Activated T-cell treated with anti-CD3 and anti-CD28 coated beads for 4 hours (primary cell): ENCODE measurements around the gene PXYLP1.
A peak's percentile ranks its signal among the peaks of the same experiment; 100 is the strongest.

Experiments used
- DNase-seq: peaks from one replicate; pipeline ENCODE4 v3.0.0-alpha.2; 2020

The PXYLP1 gene

DNA sequence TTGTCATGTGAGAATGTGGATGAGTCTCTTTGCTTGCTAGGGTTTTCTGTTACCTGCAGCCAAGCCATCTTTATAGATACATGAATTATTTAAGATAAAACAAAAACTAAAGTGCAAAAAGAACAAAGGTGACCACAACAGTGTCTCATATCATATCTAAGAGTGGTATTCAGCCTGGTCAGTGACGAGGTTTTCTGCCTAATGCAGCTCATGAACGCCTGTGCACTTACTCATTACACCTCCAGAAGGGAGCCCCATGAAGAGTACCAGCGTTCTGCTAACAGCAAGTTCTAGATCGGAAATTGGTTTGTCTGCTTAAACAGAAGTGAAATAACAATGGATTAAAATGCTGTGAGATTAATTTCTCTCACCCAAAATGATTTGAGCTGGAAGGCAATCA is 19.2 kb downstream of the PXYLP1 start:
- DNase-seq, result no peak

- no peak for DNase-seq
Measured at GRCh38 chr3:141253326-141253725, 21.7 kb downstream of the PXYLP1 start.

DNA sequence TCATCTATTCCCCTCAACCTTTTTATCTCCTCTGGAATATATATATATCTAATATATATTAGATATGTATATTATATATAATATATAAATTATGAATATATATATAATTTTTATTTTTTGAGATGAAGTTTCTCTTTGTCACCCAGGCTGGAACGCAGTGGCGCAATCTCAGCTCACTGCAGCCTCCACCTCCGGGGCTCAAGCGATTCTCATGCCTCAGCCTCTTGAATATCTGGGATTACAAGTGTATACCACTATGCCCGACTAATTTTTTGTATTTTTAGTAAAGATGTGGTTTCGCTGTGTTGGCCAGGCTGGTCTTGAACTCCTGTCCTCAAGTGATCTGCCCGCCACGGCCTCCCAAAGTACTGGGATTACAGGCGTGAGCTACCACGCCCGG is 22.2 kb downstream of the PXYLP1 start:
- no peak for DNase-seq

DNA sequence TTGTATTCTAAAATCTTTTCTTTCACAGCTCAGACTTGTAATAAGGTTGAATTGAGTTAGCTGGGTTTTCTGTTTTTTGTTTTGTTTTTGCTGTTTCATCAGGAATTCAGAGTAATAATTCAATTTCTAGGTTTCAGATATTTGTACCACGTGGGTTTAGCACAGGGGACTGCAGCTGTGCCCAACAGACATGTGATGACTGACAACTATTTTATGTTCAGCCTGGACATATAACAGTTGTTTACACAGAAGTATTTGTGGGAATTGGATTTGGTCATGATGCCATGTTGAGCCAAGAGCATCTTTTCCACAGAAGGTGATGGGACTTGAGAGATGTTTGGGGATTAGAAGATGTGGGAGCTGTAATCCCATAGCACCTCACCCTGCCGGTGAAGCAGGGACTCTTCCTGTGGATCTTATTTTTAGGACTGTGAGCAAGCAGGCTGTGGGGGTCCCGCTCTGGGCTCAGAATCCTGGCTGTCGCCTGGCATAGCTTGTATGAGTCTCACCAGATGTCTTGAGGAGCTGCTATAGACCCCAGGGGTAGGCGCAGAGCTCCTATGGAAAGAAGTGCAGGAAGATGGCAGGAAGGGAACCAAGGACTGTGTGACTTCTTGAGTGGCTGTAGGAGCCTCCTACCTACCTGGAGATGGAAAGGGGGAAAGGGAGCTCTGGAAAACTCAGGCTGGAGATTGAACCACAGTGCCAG is 23.7 kb downstream of the PXYLP1 start:
- DNase-seq, result no peak

- DNase-seq, result no peak
Measured at GRCh38 chr3:141255846-141256261, 24.2 kb downstream of the PXYLP1 start.

DNA sequence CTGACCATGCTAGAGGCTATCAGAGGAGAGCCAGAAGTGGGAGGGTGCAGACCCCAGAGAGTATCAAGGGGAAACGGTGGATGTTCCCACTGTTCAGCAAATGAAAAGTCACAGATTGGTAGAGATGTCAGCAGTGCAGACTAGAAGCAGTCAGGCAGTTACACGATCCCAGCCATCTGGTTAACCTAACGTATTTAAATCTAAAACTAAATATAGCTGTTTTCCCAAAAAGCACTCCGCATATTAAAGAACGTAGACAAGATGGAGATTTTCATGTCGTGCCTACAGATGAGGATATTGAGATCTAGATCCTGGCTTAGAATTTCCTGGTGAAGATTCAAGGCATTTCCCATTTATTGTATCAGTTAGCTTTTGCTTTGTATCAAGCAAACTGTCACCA is 25.2 kb downstream of the PXYLP1 start:
- no peak for DNase-seq

- DNase-seq, result no peak
Measured at GRCh38 chr3:141257961-141258360, 26.3 kb downstream of the PXYLP1 start.

- DNase-seq, result no peak
Measured at GRCh38 chr3:141258973-141259372, 27.3 kb downstream of the PXYLP1 start.

- no peak for DNase-seq
Measured at GRCh38 chr3:141259821-141260629, 28.4 kb downstream of the PXYLP1 start.

- no peak for DNase-seq
Measured at GRCh38 chr3:141260630-141260927, 29.0 kb downstream of the PXYLP1 start.

GRCh38 chr3:141261472-141262307 is 30.1 kb downstream of the PXYLP1 start:
- no peak for DNase-seq

- DNase-seq, result no peak
Measured at GRCh38 chr3:141262308-141262705, 30.7 kb downstream of the PXYLP1 start.

DNA sequence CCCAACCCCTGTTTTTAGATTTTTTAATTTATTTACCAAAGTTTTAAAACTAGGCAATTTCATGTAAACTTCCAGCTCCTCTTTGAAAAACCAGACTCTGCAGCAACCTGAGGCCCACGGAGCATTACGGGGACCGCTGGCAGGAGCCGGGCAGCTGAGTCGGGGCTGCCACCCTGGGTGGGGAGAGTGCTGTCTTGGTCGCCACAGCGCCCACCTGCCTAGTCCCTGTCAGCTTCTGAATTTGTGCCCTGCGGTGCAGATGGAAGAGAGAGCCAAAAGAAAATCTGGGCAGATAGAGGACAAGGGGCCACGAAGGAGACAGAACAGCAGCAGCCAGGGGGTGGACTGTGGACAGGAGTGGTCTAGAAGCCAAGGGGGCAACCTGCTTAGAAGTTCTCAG is 34.6 kb downstream of the PXYLP1 start:
- DNase-seq, result no peak

DNA sequence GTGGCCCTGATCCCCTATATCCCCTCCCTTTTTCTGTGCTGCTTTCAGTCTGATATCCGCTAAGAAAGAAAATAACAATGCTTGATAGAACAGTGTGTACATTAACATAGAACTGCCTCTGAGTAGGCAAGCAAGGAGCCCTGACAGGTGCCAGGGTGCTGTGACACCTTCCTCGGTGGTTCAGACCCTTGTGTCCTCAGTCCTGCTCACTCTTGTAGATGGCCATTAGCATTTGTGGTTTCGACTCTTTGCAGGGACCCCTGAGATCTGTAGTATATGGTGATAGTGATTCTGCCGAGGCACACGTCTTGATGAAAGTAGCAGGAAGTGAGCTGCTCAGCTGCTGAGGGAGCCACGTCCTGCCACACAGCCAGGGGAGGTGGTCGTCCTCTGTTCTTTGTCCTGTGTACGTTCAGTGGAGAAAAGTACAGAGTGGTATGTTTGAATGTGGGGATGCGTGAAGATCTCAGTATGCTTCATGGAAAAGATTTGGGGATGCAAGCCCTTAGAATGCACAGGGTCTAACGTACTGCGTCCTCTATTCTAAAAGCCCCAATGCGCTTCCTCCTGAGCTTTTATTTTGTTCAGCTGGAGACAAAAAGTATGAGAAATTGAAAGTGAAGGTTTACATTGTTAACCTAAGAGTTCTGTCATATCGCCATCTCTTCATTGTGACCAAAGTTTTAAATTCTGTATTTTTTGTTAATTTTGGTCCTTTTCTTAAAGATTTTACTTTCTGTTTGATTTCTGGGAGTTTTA is 35.4 kb downstream of the PXYLP1 start:
- DNase-seq, result peak; percentile 17

GRCh38 chr3:141267629-141268028 is 36.0 kb downstream of the PXYLP1 start:
- no peak for DNase-seq

GRCh38 chr3:141268306-141268705 is 36.7 kb downstream of the PXYLP1 start:
- no peak for DNase-seq

- DNase-seq, result no peak
Measured at GRCh38 chr3:141268791-141269190, 37.2 kb downstream of the PXYLP1 start.

GRCh38 chr3:141269961-141270360 is 38.3 kb downstream of the PXYLP1 start:
- DNase-seq, result no peak

DNA sequence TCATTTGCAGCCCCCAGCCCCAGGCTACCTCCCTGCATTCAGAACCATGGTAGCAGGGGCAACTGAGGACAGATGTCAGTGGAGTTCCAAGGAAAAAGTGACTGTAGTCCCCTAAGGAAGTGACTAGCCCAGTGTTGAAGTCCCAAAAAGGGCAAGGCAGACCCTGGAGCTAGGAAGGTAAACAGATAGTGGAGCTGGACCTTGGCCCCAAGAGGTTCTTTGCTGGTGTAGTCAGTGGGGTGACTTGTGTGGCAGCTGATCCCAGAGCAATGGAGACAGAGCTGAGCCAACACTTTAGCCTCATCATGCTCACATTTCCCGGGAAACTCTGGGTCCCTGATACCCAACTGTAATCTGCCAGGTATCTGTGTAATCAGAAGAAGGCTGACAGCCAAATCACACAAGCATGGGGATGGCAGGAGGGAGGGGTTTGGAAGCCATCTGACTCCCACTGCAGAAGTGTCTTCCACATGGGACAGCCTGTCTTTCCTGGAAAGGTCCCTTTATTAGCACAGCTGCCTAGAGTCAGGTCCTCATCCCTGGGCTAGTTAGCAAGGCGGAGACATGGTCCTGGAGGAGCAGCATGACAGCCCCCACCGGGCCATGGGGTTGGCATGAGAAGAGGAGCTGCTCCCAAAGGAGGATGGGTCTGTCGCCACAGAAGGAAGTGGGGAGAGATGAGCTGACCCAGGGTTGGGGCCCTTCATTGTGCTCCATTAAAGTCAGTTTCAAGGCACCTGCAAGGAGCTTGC is 39.8 kb downstream of the PXYLP1 start:
- no peak for DNase-seq

GRCh38 chr3:141272906-141273662 is 41.5 kb downstream of the PXYLP1 start:
- DNase-seq, result no peak

DNA sequence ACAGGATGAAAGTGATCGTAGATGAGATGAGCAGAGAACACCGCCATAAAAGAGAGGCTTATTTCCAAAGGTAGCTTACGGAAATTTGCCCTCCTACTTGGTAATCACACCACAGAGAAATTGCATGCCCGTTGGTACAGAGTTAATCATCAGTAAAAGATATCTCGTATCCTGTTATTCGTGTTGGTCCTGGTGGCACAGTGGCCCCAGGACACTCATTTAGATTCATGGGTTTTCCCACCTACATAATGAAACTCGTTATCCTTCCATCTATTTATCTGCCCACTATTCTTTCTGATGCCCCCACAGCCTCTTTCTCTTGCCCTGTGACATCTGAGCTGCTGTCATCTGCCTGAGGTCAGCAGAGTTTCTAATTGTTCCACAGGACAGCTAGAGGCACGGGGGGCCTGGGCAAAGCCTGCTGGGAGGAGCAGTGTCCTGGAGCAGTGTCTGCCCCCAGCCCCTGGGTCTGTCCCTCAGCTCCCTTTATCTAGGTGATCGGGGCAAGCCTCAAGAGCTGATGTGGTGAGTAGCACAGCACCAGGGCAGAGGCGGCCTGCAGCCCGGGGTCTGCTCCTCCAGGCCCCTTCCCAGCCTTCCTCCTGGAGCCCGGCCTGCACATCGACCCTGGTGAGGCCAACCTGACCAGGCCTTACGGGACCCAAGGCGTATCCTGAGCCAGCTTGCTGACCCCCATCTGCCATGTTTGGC is 42.2 kb downstream of the PXYLP1 start:
- DNase-seq, result no peak
